Measurements from ENCODE around the gene GARRE1. TPM values are rescaled to one million over a fixed set of nuclear protein-coding genes. Genes with fewer than 3 reads are reported as not detected.

Gene GARRE1
- total RNA-seq, 2 donors from 2014 or later, result 25.5 to 28.0 TPM

GRCh38 chr19:34228762-34229161, 25.6 kb upstream of the GARRE1 start:
- TF ChIP-seq CTCF (IDR thresholded peaks at IDR 0.05), result no peak
- Histone ChIP-seq H3K4me1 (peaks cover 0 to 4% of the 10 kb centered on the region in 2 donors), H3K27ac (no peak overlapping the region), H3K36me3 (peaks cover 41% of the 10 kb centered on the region), H3K27me3 (no peaks in the 10 kb centered on the region), H3K4me3 (no peak overlapping the region), H3K9me3 (no peaks in the 10 kb centered on the region)
- no peak for DNase-seq (ENCODE audit: low spot score)

- H3K9me3 ChIP-seq, result no peaks in the 10 kb centered on the region
- peaks cover 34% of the 10 kb centered on the region for H3K36me3 ChIP-seq
- peaks cover 0 to 4% of the 10 kb centered on the region in 2 donors for H3K4me1 ChIP-seq
- no peak for DNase-seq (ENCODE audit: low spot score)
- H3K27me3 ChIP-seq, result no peaks in the 10 kb centered on the region
- no peak overlapping the region for H3K27ac ChIP-seq
- H3K4me3 ChIP-seq, result no peak overlapping the region
- TF ChIP-seq CTCF (IDR thresholded peaks at IDR 0.05), result no peak
These were observed 24.6 kb upstream of the GARRE1 start for GRCh38 chr19:34229721-34230120.

- peaks cover 23% of the 10 kb centered on the region for H3K36me3 ChIP-seq
These were observed 23.5 kb upstream of the GARRE1 start for GRCh38 chr19:34230820-34231219.

GRCh38 chr19:34231439-34231838, 22.9 kb upstream of the GARRE1 start:
- Histone ChIP-seq H3K27me3 (no peaks in the 10 kb centered on the region), H3K9me3 (no peaks in the 10 kb centered on the region), H3K36me3 (peaks cover 18% of the 10 kb centered on the region), H3K27ac (no peak overlapping the region), H3K4me3 (no peak overlapping the region), H3K4me1 (peaks cover 0 to 4% of the 10 kb centered on the region in 2 donors)
- TF ChIP-seq CTCF (IDR thresholded peaks at IDR 0.05), result no peak
- no peak for DNase-seq (ENCODE audit: low spot score)

More at GRCh38 chr19:34230820-34231219, 23.5 kb upstream of the GARRE1 start:
- no peak for TF ChIP-seq CTCF (IDR thresholded peaks at IDR 0.05)
- Histone ChIP-seq H3K4me3 (no peak overlapping the region), H3K9me3 (no peaks in the 10 kb centered on the region), H3K4me1 (peaks cover 0 to 4% of the 10 kb centered on the region in 2 donors), H3K27ac (no peak overlapping the region), H3K27me3 (no peaks in the 10 kb centered on the region)
- DNase-seq (ENCODE audit: low spot score), result no peak

- Histone ChIP-seq H3K9me3 (no peaks in the 10 kb centered on the region), H3K27ac (peak overlapping the region; percentile 51 to 63), H3K36me3 (peaks cover 18% of the 10 kb centered on the region), H3K4me3 (no peak overlapping the region), H3K4me1 (peaks cover 0 to 4% of the 10 kb centered on the region in 2 donors), H3K27me3 (no peaks in the 10 kb centered on the region)
- TF ChIP-seq CTCF (IDR thresholded peaks at IDR 0.05), result no peak
- DNase-seq (ENCODE audit: low spot score), result no peak
These were observed 21.5 kb upstream of the GARRE1 start for GRCh38 chr19:34232566-34233481.

Data from right atrium auricular region (tissue), 2 donors.